H9 (cell line): ENCODE results near the gene PRRC2B. TPM values are rescaled to one million over a fixed set of nuclear protein-coding genes. Genes with fewer than 3 reads are reported as not detected.

ENCODE experiments used
- DNase-seq: peaks from one replicate; pipeline ENCODE4 v3.0.0-alpha.2; 2017
- H2AFZ ChIP-seq: one replicate; pipeline ENCODE4 v1.6.1; 2013; ENCODE audit warnings: mild to moderate bottlenecking, low read length, control low read depth, moderate library complexity
- H2AK5ac ChIP-seq: 2 replicates; pipeline ENCODE4 v1.6.1; 2013; ENCODE audit warnings: low read length, control low read depth, mixed read lengths; ENCODE audit not compliant: insufficient read length
- H2BK120ac ChIP-seq: one replicate; pipeline ENCODE4 v1.6.1; 2013; ENCODE audit warnings: low read depth, mild to moderate bottlenecking, low read length, control low read depth, inconsistent platforms; ENCODE audit not compliant: poor library complexity, severe bottlenecking
- H2BK12ac ChIP-seq: 2 replicates; pipeline ENCODE4 v1.6.1; 2013; ENCODE audit warnings: low read length, control low read depth, mixed read lengths, low read depth; ENCODE audit not compliant: insufficient read length
- H2BK15ac ChIP-seq: 2 replicates; pipeline ENCODE4 v1.6.1; 2013; ENCODE audit warnings: low read depth, low read length, control low read depth
- H2BK20ac ChIP-seq: one replicate; pipeline ENCODE4 v1.6.1; 2013; ENCODE audit warnings: low read depth, mild to moderate bottlenecking, low read length, control low read depth, inconsistent platforms; ENCODE audit not compliant: poor library complexity, severe bottlenecking
- H2BK5ac ChIP-seq: 2 replicates; pipeline ENCODE4 v1.6.1; 2013; ENCODE audit warnings: low read length, control low read depth, mixed read lengths; ENCODE audit not compliant: insufficient read length
- H3K14ac ChIP-seq: 2 replicates; pipeline ENCODE4 v1.6.1; 2013; ENCODE audit warnings: low read length, control low read depth; ENCODE audit not compliant: insufficient read depth
- H3K18ac ChIP-seq: 2 replicates; pipeline ENCODE4 v1.6.1; 2013; ENCODE audit warnings: low read depth, mild to moderate bottlenecking, mixed read lengths, low read length, control low read depth; ENCODE audit not compliant: insufficient read length
- H3K23ac ChIP-seq: 2 replicates; pipeline ENCODE4 v1.6.1; 2013; ENCODE audit warnings: low read length, control low read depth, mixed read lengths, low read depth; ENCODE audit not compliant: insufficient read length
- H3K23me2 ChIP-seq: 2 replicates; pipeline ENCODE4 v1.6.1; 2013; ENCODE audit warnings: low read depth, mild to moderate bottlenecking, mixed read lengths, low read length, control low read depth; ENCODE audit not compliant: insufficient read length, poor library complexity, severe bottlenecking
- H3K27ac ChIP-seq: 2 replicates; pipeline ENCODE4 v1.5.1; 2013; ENCODE audit warnings: low read length, control low read depth, mixed read lengths, low read depth; ENCODE audit not compliant: insufficient read length
- H3K27me3 ChIP-seq: 2 replicates; pipeline ENCODE4 v1.6.1; 2013; ENCODE audit warnings: low read length, control low read depth, inconsistent platforms; ENCODE audit not compliant: insufficient read depth
- H3K4ac ChIP-seq: 2 replicates; pipeline ENCODE4 v1.6.1; 2013; ENCODE audit warnings: low read depth, mild to moderate bottlenecking, control low read depth, inconsistent platforms, low read length, moderate library complexity
- H3K4me1 ChIP-seq: 2 replicates; pipeline ENCODE4 v1.6.1; 2013; ENCODE audit warnings: low read length, control low read depth, inconsistent platforms; ENCODE audit not compliant: insufficient read depth
- H3K4me2 ChIP-seq: 2 replicates; pipeline ENCODE4 v1.6.1; 2013; ENCODE audit warnings: low read length, control low read depth, mixed read lengths; ENCODE audit not compliant: insufficient read length, insufficient read depth
- H3K56ac ChIP-seq: 2 replicates; pipeline ENCODE4 v1.6.1; 2013; ENCODE audit warnings: low read depth, mild to moderate bottlenecking, mixed read lengths, low read length, control low read depth; ENCODE audit not compliant: insufficient read length
- H3K79me1 ChIP-seq: 2 replicates; pipeline ENCODE4 v1.6.1; 2013; ENCODE audit warnings: low read depth, mild to moderate bottlenecking, moderate library complexity, low read length, control low read depth, inconsistent platforms; ENCODE audit not compliant: insufficient read depth, poor library complexity, severe bottlenecking
- H3K79me2 ChIP-seq: 2 replicates; pipeline ENCODE4 v1.6.1; 2013; ENCODE audit warnings: low read length, control low read depth, inconsistent platforms; ENCODE audit not compliant: insufficient read depth
- H3K9ac ChIP-seq: 2 replicates; pipeline ENCODE4 v1.6.1; 2013; ENCODE audit warnings: low read length, control low read depth, mixed read lengths; ENCODE audit not compliant: insufficient read length; ENCODE audit errors: extremely low read depth
- H3K9me3 ChIP-seq: one replicate; pipeline ENCODE4 v1.6.1; 2013; ENCODE audit warnings: low read depth, low read length, inconsistent platforms; ENCODE audit not compliant: control insufficient read depth
- H3T11ph ChIP-seq: one replicate; pipeline ENCODE4 v1.6.1; 2013; ENCODE audit warnings: mild to moderate bottlenecking, low read length, control low read depth, inconsistent platforms
- H4K20me1 ChIP-seq: one replicate; pipeline ENCODE4 v1.6.1; 2013; ENCODE audit not compliant: control insufficient read depth, insufficient read length, insufficient read depth
- H4K5ac ChIP-seq: 2 replicates; pipeline ENCODE4 v1.6.1; 2013; ENCODE audit warnings: low read depth, mild to moderate bottlenecking, mixed read lengths, low read length, control low read depth; ENCODE audit not compliant: insufficient read length
- H4K8ac ChIP-seq: replicated peaks from 2 replicates; pipeline ENCODE4 v1.6.1; 2013; ENCODE audit warnings: low read length, control low read depth, mixed read lengths, low read depth; ENCODE audit not compliant: insufficient read length
- H4K91ac ChIP-seq: 2 replicates; pipeline ENCODE4 v1.6.1; 2013; ENCODE audit warnings: low read depth, mild to moderate bottlenecking, moderate library complexity, mixed read lengths, low read length, control low read depth; ENCODE audit not compliant: insufficient read length
- H3K27ac Mint-ChIP-seq, 3 experiments: 2 replicates in 2 of 3; 3 replicates in 1 of 3; pipeline ENCODE4 v1.8.0; 2020 to 2021; ENCODE audit warnings: mixed read lengths in 3 of 3, mild to moderate bottlenecking in 1 of 3, moderate library complexity in 1 of 3
- H3K27me3 Mint-ChIP-seq: 2 replicates; pipeline ENCODE4 v1.8.0; 2021; ENCODE audit warnings: low read depth, mild to moderate bottlenecking, moderate library complexity, mixed read lengths
- H3K36me3 Mint-ChIP-seq, 3 experiments: 2 replicates in 2 of 3; 3 replicates in 1 of 3; pipeline ENCODE4 v1.8.0; 2020 to 2021; ENCODE audit warnings: low read depth in 3 of 3, mixed read lengths in 3 of 3; ENCODE audit not compliant: insufficient read depth in 1 of 3
- H3K4me1 Mint-ChIP-seq, 2 experiments: 2 replicates each; pipeline ENCODE4 v1.8.0; 2020; ENCODE audit warnings: mixed read lengths in 2 of 2
- H3K4me3 Mint-ChIP-seq, 2 experiments: 2 replicates in 1 of 2; 3 replicates in 1 of 2; pipeline ENCODE4 v1.8.0; 2020 to 2021; ENCODE audit warnings: mild to moderate bottlenecking in 2 of 2, mixed read lengths in 2 of 2, moderate library complexity in 1 of 2
- H3K9me3 Mint-ChIP-seq, 2 experiments: 2 replicates in 1 of 2; 3 replicates in 1 of 2; pipeline ENCODE4 v1.8.0; 2020; ENCODE audit warnings: mild to moderate bottlenecking in 2 of 2, mixed read lengths in 2 of 2, moderate library complexity in 1 of 2
- WGBS: extraction: QIAGEN DNeasy Blood & Tissue Kit; methylation state at CpG from one replicate; pipeline ENCODE4 v1.1.7; 2013; ENCODE audit warnings: missing lambda C conversion rate, low lambda C conversion rate, mixed read lengths; ENCODE audit not compliant: insufficient read length; ENCODE audit errors: extremely low coverage; 5-methylcytosine and 5-hydroxymethylcytosine counted together
- total RNA-seq: library from RNA; stranded (reverse); gene quantifications from 2 replicates; pipeline ENCODE4 v1.2.1, GENCODE V29; 2021
- TF ChIP-seq, protein P1 (sequence below): fragments of 200-600 bp; sonication (generic); conservative IDR thresholded peaks from 3 replicates; pipeline ENCODE4 v1.8.0; 2021; ENCODE audit warnings: antibody characterized with exemption, mild to moderate bottlenecking

Gene PRRC2B
- total RNA-seq, 1 experiment from 2014 or later, result 251 TPM

GRCh38 chr9:131459056-131459455, 65.2 kb downstream of the PRRC2B start:
- Histone ChIP-seq H2AK5ac (no peak overlapping the region), H2BK12ac (no peak overlapping the region), H4K5ac (no peak overlapping the region), H3K9ac (no peak overlapping the region), H3K4me2 (no peak overlapping the region), H3K79me1 (no peaks in the 10 kb centered on the region), H4K8ac (no peak overlapping the region), H3K4ac (no peak overlapping the region), H3K4me1 (no peaks in the 10 kb centered on the region), H3K18ac (no peak overlapping the region), H3K27ac (no peak overlapping the region), H3K56ac (no peak overlapping the region), H3K14ac (no peak overlapping the region), H4K20me1 (no peaks in the 10 kb centered on the region), H4K91ac (no peak overlapping the region), H2AFZ (no peak overlapping the region), H3K27me3 (no peaks in the 10 kb centered on the region), H3K23me2 (no peaks in the 10 kb centered on the region), H2BK20ac (no peak overlapping the region), H3K23ac (no peak overlapping the region), H2BK5ac (no peak overlapping the region), H3T11ph (no peak overlapping the region), H3K79me2 (no peaks in the 10 kb centered on the region), H2BK120ac (no peak overlapping the region), H3K9me3 (no peaks in the 10 kb centered on the region), H2BK15ac (no peak overlapping the region)
- H3K27ac Mint-ChIP-seq, result peak overlapping the region in 2 of 3 experiments; percentile 25 to 31; a peak in 4 of 7 replicates
- H3K36me3 Mint-ChIP-seq, result peaks cover 60 to 95% (median 92%) of the 10 kb centered on the region in 3 experiments; a peak in 6 of 7 replicates
- H3K27me3 Mint-ChIP-seq, result peaks cover 1% of the 10 kb centered on the region; the same call in 1 of the 2 replicates
- H3K9me3 Mint-ChIP-seq, result no peaks in the 10 kb centered on the region
- no peak for DNase-seq
- no peaks in the 10 kb centered on the region for H3K4me1 Mint-ChIP-seq
- WGBS, result no CpG with 5 or more reads among the region's 10 CpGs
- H3K4me3 Mint-ChIP-seq, result no peak overlapping the region
- TF ChIP-seq, protein P1, sequence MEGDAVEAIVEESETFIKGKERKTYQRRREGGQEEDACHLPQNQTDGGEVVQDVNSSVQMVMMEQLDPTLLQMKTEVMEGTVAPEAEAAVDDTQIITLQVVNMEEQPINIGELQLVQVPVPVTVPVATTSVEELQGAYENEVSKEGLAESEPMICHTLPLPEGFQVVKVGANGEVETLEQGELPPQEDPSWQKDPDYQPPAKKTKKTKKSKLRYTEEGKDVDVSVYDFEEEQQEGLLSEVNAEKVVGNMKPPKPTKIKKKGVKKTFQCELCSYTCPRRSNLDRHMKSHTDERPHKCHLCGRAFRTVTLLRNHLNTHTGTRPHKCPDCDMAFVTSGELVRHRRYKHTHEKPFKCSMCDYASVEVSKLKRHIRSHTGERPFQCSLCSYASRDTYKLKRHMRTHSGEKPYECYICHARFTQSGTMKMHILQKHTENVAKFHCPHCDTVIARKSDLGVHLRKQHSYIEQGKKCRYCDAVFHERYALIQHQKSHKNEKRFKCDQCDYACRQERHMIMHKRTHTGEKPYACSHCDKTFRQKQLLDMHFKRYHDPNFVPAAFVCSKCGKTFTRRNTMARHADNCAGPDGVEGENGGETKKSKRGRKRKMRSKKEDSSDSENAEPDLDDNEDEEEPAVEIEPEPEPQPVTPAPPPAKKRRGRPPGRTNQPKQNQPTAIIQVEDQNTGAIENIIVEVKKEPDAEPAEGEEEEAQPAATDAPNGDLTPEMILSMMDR, result no peak
